Fibroblast of lung (primary cell): ENCODE measurements around the gene SMARCA4.

Source experiments
- CTCF ChIP-seq, 2 donors: IDR thresholded peaks in 1 of 2; conservative IDR thresholded peaks in 1 of 2; 1 replicate in 1 of 2; 2 replicates in 1 of 2; pipeline ENCODE4 v1.5.1; 2011 to 2012; ENCODE audit warnings: low read length in 2 of 2, control low read depth in 1 of 2, inconsistent platforms in 1 of 2, low read depth in 1 of 2, mild to moderate bottlenecking in 1 of 2
- EZH2 ChIP-seq: IDR thresholded peaks from 2 replicates; pipeline ENCODE4 v1.5.1; 2012; ENCODE audit warnings: low read length, control low read depth, mild to moderate bottlenecking; ENCODE audit errors: missing control alignments

- no peak for TF ChIP-seq CTCF (conservative IDR thresholded peaks at IDR 0.05 in 1 of 2, IDR thresholded peaks at IDR 0.05 in 1 of 2; ENCODE audit: low read depth in 1 of 2, low read length in 2 of 2)
- no peak for TF ChIP-seq EZH2
Observed at GRCh38 chr19:11069561-11069960, 108.7 kb downstream of the SMARCA4 start.
